ENCODE data around the gene ATP6V1F.

The ATP6V1F gene

GRCh38 chr7:128833946-128834325 lies 28.7 kb upstream of the ATP6V1F start:
- H3K79me2 ChIP-seq (ENCODE audit: insufficient read depth, low read length), result peaks cover 11% of the 10 kb centered on the region
- H3K4me3 ChIP-seq (ENCODE audit: low read length, poor library complexity, severe bottlenecking), result no peak overlapping the region
- H3K9me2 ChIP-seq (replicated peaks; ENCODE audit: low read depth, low read length), result no peaks in the 10 kb centered on the region
- no peaks in the 10 kb centered on the region for H4K20me1 ChIP-seq (ENCODE audit: insufficient read depth, low read length, poor library complexity, severe bottlenecking)
- peaks cover 29% of the 10 kb centered on the region for H3K4me1 ChIP-seq (ENCODE audit: insufficient read depth, low read length, poor library complexity, severe bottlenecking)
- H3F3A ChIP-seq (ENCODE audit: low read depth), result 0 out of 2 replicates have a peak, but pooled peaks cover 2% of the 10 kb centered on the region
- TF ChIP-seq EZH2phosphoT487 (IDR thresholded peaks at IDR 0.05; ENCODE audit: borderline replicate concordance) (no peak), CTCF (conservative IDR thresholded peaks at IDR 0.05; ENCODE audit: low read length) (no peak)
- H3K4me2 ChIP-seq (ENCODE audit: low read depth, low read length, poor library complexity, severe bottlenecking), result peak overlapping the region; percentile 99
- H2AFZ ChIP-seq (ENCODE audit: low read length), result no peak overlapping the region
- H3K36me3 ChIP-seq (ENCODE audit: insufficient read depth, low read length), result no peaks in the 10 kb centered on the region
- H3K9me3 ChIP-seq (ENCODE audit: insufficient read depth, low read depth, low read length), result no peaks in the 10 kb centered on the region
- H3K9ac ChIP-seq (ENCODE audit: low read depth, low read length, poor library complexity, severe bottlenecking), result peak overlapping the region; percentile 91
- no peaks in the 10 kb centered on the region for H3K27me3 ChIP-seq (ENCODE audit: insufficient read depth, low read length, poor library complexity, severe bottlenecking)

GRCh38 chr7:128835231-128835751 lies 27.4 kb upstream of the ATP6V1F start:
- Histone ChIP-seq H3K4me2 (ENCODE audit: low read depth, low read length, poor library complexity, severe bottlenecking) (no peak overlapping the region), H3F3A (ENCODE audit: low read depth) (0 out of 2 replicates have a peak, but pooled peaks cover 2% of the 10 kb centered on the region), H3K27me3 (ENCODE audit: insufficient read depth, low read length, poor library complexity, severe bottlenecking) (no peaks in the 10 kb centered on the region), H4K20me1 (ENCODE audit: insufficient read depth, low read length, poor library complexity, severe bottlenecking) (no peaks in the 10 kb centered on the region), H3K9me2 (replicated peaks; ENCODE audit: low read depth, low read length) (no peaks in the 10 kb centered on the region), H3K36me3 (ENCODE audit: insufficient read depth, low read length) (no peaks in the 10 kb centered on the region), H3K9ac (ENCODE audit: low read depth, low read length, poor library complexity, severe bottlenecking) (no peak overlapping the region), H3K4me3 (ENCODE audit: low read length, poor library complexity, severe bottlenecking) (no peak overlapping the region), H3K4me1 (ENCODE audit: insufficient read depth, low read length, poor library complexity, severe bottlenecking) (peaks cover 29% of the 10 kb centered on the region), H3K79me2 (ENCODE audit: insufficient read depth, low read length) (peaks cover 11% of the 10 kb centered on the region), H2AFZ (ENCODE audit: low read length) (no peak overlapping the region), H3K9me3 (ENCODE audit: insufficient read depth, low read depth, low read length) (no peaks in the 10 kb centered on the region)
- no peak for TF ChIP-seq CTCF (conservative IDR thresholded peaks at IDR 0.05; ENCODE audit: low read length)
- TF ChIP-seq EZH2phosphoT487 (IDR thresholded peaks at IDR 0.05; ENCODE audit: borderline replicate concordance), result no peak

- peaks cover 4% of the 10 kb centered on the region; the same call in 1 of the 2 replicates for H3K79me2 ChIP-seq (ENCODE audit: insufficient read depth, low read length)
- H3K9ac ChIP-seq (ENCODE audit: low read depth, low read length, poor library complexity, severe bottlenecking), result no peak overlapping the region
- H3F3A ChIP-seq (ENCODE audit: low read depth), result 0 out of 2 replicates have a peak, but pooled peaks cover 2% of the 10 kb centered on the region
- H3K9me3 ChIP-seq (ENCODE audit: insufficient read depth, low read depth, low read length), result no peaks in the 10 kb centered on the region
- TF ChIP-seq EZH2phosphoT487 (IDR thresholded peaks at IDR 0.05; ENCODE audit: borderline replicate concordance) (no peak), CTCF (conservative IDR thresholded peaks at IDR 0.05; ENCODE audit: low read length) (no peak)
- no peak overlapping the region for H3K4me2 ChIP-seq (ENCODE audit: low read depth, low read length, poor library complexity, severe bottlenecking)
- no peak overlapping the region for H3K4me3 ChIP-seq (ENCODE audit: low read length, poor library complexity, severe bottlenecking)
- H2AFZ ChIP-seq (ENCODE audit: low read length), result no peak overlapping the region
- H4K20me1 ChIP-seq (ENCODE audit: insufficient read depth, low read length, poor library complexity, severe bottlenecking), result no peaks in the 10 kb centered on the region
- peaks cover 29% of the 10 kb centered on the region for H3K4me1 ChIP-seq (ENCODE audit: insufficient read depth, low read length, poor library complexity, severe bottlenecking)
- H3K9me2 ChIP-seq (replicated peaks; ENCODE audit: low read depth, low read length), result no peaks in the 10 kb centered on the region
- no peaks in the 10 kb centered on the region for H3K27me3 ChIP-seq (ENCODE audit: insufficient read depth, low read length, poor library complexity, severe bottlenecking)
- H3K36me3 ChIP-seq (ENCODE audit: insufficient read depth, low read length), result no peaks in the 10 kb centered on the region
These were observed 26.6 kb upstream of the ATP6V1F start for GRCh38 chr7:128835790-128836641.

Measured in Loucy (cell line).